GM21737 (cell line): ENCODE data around the gene SPATA1.
A peak's percentile ranks its signal among the peaks of the same experiment; 100 is the strongest.
"Not testable (repeated sequence)": the region's sequence is repeated elsewhere in the genome, so short reads cannot be mapped to it uniquely, and the experiment has no call there.

Experiments used
- ATAC-seq: cut with Tn5 transposase; IDR thresholded peaks from one replicate; pipeline ENCODE4 v1.9.1; 2021; ENCODE audit warnings: mild to moderate bottlenecking, moderate library complexity; ENCODE audit not compliant: unreplicated experiment

Gene SPATA1

GRCh38 chr1:84585803-84586202 lies 79.6 kb downstream of the SPATA1 start:
- no peak for ATAC-seq

GRCh38 chr1:84587099-84587498 lies 80.9 kb downstream of the SPATA1 start:
- no peak for ATAC-seq

GRCh38 chr1:84594959-84595358 lies 88.8 kb downstream of the SPATA1 start:
- not testable (repeated sequence) for ATAC-seq

- no peak for ATAC-seq
Observed at GRCh38 chr1:84597011-84597410, 90.8 kb downstream of the SPATA1 start.

GRCh38 chr1:84598418-84598817 lies 92.2 kb downstream of the SPATA1 start:
- no peak for ATAC-seq

- peak; percentile 71 for ATAC-seq
Observed at GRCh38 chr1:84598846-84599741, 92.9 kb downstream of the SPATA1 start.

- no peak for ATAC-seq
Observed at GRCh38 chr1:84600796-84601195, 94.6 kb downstream of the SPATA1 start.

GRCh38 chr1:84603223-84603622 lies 97.0 kb downstream of the SPATA1 start:
- no peak for ATAC-seq

- ATAC-seq: no peak
Observed at GRCh38 chr1:84603941-84604830, 98.0 kb downstream of the SPATA1 start.

GRCh38 chr1:84605157-84605556 lies 99.0 kb downstream of the SPATA1 start:
- no peak for ATAC-seq

- ATAC-seq: no peak
Observed at GRCh38 chr1:84606977-84607376, 100.8 kb downstream of the SPATA1 start.

GRCh38 chr1:84611091-84611490 lies 104.9 kb downstream of the SPATA1 start:
- ATAC-seq: no peak

- no peak for ATAC-seq
Observed at GRCh38 chr1:84611796-84612195, 105.6 kb downstream of the SPATA1 start.

- ATAC-seq: no peak
Observed at GRCh38 chr1:84613026-84613425, 106.8 kb downstream of the SPATA1 start.

GRCh38 chr1:84613887-84614286 lies 107.7 kb downstream of the SPATA1 start:
- ATAC-seq: no peak

GRCh38 chr1:84615790-84616189 lies 109.6 kb downstream of the SPATA1 start:
- no peak for ATAC-seq
